ENCODE measurements around the gene PIEZO2.

The PIEZO2 gene

DNA sequence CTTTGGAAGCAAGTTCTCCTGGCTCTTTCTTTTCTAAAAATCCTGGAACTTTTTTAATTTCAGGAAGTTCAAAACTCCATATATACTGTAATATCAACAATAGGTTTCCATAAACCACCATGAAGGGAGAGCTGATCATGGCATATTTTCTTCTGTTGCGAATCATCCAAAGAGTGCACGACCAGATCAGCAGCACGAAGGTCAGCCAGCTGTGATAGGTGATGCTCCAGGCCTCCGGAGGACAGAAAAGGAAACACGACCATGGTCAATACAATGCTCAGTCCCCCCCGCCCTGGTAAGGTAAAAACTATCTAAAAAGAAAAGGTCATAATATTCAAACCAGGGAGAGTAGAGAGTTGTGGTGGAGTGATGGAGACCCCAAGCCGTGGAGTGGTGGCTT is 354.6 kb downstream of the PIEZO2 start:
- TF ChIP-seq Cebpa-rat (IDR thresholded peaks at IDR 0.05), result no peak
- Histone ChIP-seq H3K36me3 (no peaks in the 10 kb centered on the region), H3K9me3 (no peaks in the 10 kb centered on the region), H3K27me3 (no peaks in the 10 kb centered on the region), H3K4me1 (no peaks in the 10 kb centered on the region), H4K20me1 (no peaks in the 10 kb centered on the region), H3K27ac (no peak overlapping the region), H3K4me2 (no peak overlapping the region), H3K4me3 (no peak overlapping the region), H3K9ac (no peak overlapping the region)

DNA sequence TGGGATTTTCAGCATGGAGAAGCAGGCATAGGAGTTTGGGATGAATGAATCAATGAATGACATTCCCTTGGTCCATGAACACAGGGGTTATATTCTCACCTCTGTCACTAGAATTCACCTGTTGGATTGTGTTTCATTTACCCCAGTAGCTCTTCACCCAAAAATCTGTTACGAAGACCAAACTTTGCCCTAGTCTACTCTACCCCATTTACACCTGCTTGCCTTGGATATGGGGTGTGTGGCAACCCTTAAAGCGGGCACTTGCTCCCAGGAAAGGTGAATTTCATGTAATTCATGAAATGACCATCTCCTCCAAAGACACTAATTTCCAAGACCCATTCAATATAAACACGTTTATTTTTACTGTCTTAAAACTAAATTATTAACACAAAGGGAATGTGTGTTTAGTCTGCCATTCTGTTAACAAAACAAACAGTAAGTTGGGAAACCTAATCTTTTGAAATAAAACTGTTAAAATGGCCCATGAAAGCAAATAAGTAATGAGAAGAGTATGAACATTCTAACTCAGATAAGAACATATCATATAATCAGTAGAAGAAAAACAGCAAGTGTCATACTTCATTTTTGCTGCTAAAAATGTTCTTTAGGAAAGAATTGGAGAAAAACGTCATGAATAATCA is 355.5 kb downstream of the PIEZO2 start:
- Histone ChIP-seq H3K4me3 (no peak overlapping the region), H3K27me3 (no peaks in the 10 kb centered on the region), H3K9me3 (no peaks in the 10 kb centered on the region), H3K27ac (no peak overlapping the region), H3K36me3 (no peaks in the 10 kb centered on the region), H4K20me1 (no peaks in the 10 kb centered on the region), H3K9ac (no peak overlapping the region), H3K4me2 (no peak overlapping the region), H3K4me1 (no peaks in the 10 kb centered on the region)
- no peak for TF ChIP-seq Cebpa-rat (IDR thresholded peaks at IDR 0.05)

DNA sequence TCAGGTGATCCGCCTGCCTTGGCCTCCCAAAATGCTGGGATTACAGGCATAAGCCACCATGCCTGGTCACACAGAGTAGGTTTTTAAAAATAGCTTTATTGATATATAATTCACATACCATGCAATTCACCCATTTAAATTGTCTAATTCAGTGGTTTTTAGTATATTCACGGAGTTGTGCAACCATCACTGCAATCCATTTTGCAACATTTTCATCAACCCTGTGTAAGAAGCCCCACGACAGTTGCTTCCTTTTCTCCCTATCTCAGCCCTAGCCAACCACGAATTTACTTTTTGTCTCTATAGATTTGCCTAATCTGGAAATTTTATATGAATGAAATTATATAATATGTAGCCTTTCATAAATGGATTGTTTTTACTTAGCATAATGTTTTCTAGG is 357.2 kb downstream of the PIEZO2 start:
- Histone ChIP-seq H4K20me1 (no peaks in the 10 kb centered on the region), H3K4me3 (no peak overlapping the region), H3K36me3 (no peaks in the 10 kb centered on the region), H3K27ac (no peak overlapping the region), H3K4me2 (no peak overlapping the region), H3K27me3 (no peaks in the 10 kb centered on the region), H3K9ac (no peak overlapping the region), H3K9me3 (no peaks in the 10 kb centered on the region), H3K4me1 (peaks cover 8% of the 10 kb centered on the region; the same call in 1 of the 2 replicates)
- TF ChIP-seq Cebpa-rat (IDR thresholded peaks at IDR 0.05), result no peak

DNA sequence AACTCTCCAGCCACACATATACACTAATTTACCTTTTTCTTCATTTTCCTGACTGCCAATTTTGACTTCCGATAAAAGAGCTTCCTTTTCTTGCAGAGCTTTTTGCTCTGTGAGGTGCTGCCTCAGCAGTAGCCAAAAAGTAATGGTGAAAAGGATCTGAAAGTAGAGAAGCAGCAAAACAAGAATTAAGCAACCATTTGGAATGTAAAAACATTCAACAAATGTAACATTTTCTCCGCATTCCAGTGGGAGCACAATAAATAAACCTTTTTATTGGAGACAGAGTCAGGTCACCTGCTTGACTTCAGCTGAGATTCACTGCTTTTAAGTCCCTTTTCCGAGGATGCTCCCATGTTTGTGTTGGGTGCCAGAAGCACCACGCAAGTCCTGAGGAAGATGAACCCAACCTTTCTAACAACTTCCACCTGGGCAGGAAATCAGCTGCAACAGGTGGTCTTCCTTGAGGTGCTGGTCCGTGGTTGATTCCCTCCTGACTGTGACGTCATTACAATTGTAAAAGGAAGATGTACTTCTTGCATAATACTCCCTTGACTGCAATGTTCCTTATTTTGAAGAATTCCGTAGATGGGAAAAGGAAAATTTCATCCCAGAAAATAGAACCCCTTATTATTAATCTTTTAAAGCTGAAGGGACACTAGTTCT is 358.1 kb downstream of the PIEZO2 start:
- Histone ChIP-seq H3K9me3 (no peaks in the 10 kb centered on the region), H3K4me2 (no peak overlapping the region), H3K36me3 (no peaks in the 10 kb centered on the region), H3K9ac (no peak overlapping the region), H4K20me1 (no peaks in the 10 kb centered on the region), H3K4me3 (no peak overlapping the region), H3K27ac (no peak overlapping the region), H3K27me3 (no peaks in the 10 kb centered on the region), H3K4me1 (peaks cover 8% of the 10 kb centered on the region; the same call in 1 of the 2 replicates)
- no peak for TF ChIP-seq Cebpa-rat (IDR thresholded peaks at IDR 0.05)

DNA sequence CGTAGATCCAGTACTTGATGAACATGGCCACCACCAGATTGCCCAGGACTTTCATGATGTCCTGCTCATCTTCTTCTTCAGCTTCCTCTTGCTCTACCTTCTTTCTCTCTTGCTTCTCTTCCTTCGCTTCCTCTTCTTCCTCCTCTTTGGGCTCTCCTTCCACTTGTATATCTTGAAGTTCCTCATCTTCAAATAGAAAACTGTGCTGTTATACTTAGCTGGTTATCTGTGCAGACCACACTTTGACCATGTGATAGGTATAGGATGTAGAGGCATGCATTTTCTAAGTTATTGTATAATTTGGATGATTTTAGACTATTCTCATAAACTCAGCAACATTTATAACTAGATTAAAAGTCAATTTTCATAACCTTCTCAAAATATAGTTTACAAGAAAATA is 360.2 kb downstream of the PIEZO2 start:
- Histone ChIP-seq H3K4me2 (no peak overlapping the region), H3K27ac (no peak overlapping the region), H3K9ac (no peak overlapping the region), H3K27me3 (no peaks in the 10 kb centered on the region), H3K4me3 (no peak overlapping the region), H4K20me1 (no peaks in the 10 kb centered on the region), H3K4me1 (peaks cover 8% of the 10 kb centered on the region; the same call in 1 of the 2 replicates), H3K36me3 (no peaks in the 10 kb centered on the region), H3K9me3 (no peaks in the 10 kb centered on the region)
- no peak for TF ChIP-seq Cebpa-rat (IDR thresholded peaks at IDR 0.05)

DNA sequence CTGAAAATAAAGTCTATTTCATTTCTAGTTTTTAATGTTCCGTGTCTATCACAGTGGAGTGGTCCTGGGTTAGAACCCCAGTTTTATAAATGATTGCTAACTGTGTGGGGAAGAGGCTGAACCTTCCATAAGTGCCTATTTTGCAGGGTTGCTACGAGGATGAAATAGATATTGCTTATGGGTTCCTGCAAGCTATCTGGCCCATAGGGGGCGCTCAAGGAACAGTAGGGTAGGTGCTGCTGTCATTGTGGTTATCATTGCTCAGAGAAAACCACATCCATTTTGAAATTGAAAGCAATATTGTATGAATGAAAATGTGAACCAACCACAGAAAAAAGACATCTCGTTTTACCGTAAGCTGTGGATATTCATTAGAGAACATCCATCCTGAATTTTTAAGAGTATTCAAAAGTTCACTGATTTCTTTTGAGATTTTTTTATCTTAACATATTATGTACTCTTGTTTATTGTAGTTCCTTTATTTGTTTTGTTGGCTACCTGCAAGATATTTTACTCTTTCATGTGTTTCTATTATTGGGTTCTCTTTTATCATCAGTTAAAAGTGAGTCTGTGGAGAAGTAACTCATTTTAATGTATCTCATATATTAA is 362.0 kb downstream of the PIEZO2 start:
- Histone ChIP-seq H3K27me3 (no peaks in the 10 kb centered on the region), H3K36me3 (no peaks in the 10 kb centered on the region), H3K27ac (no peak overlapping the region), H3K4me1 (peaks cover 8% of the 10 kb centered on the region; the same call in 1 of the 2 replicates), H3K4me2 (no peak overlapping the region), H3K9ac (no peak overlapping the region), H4K20me1 (no peaks in the 10 kb centered on the region), H3K4me3 (no peak overlapping the region), H3K9me3 (no peaks in the 10 kb centered on the region)
- TF ChIP-seq Cebpa-rat (IDR thresholded peaks at IDR 0.05), result no peak

DNA sequence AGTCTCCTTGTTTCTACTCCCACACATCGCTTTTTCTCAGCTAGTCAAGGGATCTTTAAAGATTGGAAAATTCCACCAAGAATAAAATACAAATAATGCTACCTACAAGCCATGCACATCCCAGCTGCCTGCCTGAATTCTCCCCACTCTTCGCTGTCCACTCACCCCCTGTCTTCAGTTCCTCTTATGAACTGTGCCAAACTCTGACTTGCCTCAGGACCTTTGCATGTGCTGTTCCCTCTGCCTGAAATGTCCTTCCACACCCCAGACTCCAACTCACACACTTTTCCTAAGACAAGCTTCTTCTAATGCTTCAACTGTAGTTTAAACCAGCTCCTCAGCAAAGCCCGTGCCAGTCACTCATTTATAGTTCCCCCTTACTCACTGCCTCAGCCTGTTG is 363.6 kb downstream of the PIEZO2 start:
- H3K36me3 ChIP-seq, result no peaks in the 10 kb centered on the region
- H3K27me3 ChIP-seq, result no peaks in the 10 kb centered on the region
- TF ChIP-seq Cebpa-rat (IDR thresholded peaks at IDR 0.05), result no peak
- peaks cover 8% of the 10 kb centered on the region; the same call in 1 of the 2 replicates for H3K4me1 ChIP-seq
- no peak overlapping the region for H3K4me3 ChIP-seq
- no peaks in the 10 kb centered on the region for H3K9me3 ChIP-seq
- no peaks in the 10 kb centered on the region for H4K20me1 ChIP-seq
- no peak overlapping the region for H3K9ac ChIP-seq
- H3K4me2 ChIP-seq, result no peak overlapping the region
- no peak overlapping the region for H3K27ac ChIP-seq

DNA sequence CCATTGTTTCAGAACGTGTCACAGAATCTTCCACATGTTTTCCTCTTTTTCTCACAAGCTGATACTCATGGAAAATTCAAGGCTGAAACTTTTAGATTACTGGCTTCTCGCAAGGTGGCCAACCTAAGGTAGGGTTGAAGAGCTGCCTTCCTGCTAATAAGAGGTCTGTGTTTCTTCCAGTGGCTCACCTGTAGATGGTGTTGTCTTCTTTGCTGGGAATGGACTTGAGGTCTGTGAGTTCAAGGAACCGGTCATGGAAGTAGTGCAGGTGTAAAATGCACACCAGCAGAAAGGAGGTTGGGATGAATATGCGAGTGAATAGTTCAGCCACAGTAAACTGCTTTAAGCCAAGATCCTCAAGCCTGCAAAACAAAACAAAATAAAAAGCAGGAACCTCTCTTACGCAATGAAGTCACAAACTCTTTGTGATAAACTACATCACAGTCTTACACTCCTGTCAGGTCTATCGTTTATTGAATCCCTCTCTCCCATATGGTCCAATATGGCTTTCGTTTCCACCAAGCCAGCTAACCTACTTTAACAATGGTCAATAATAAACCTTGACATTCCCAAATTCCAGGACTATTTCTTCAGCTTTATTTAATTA is 364.7 kb downstream of the PIEZO2 start:
- Histone ChIP-seq H3K36me3 (no peaks in the 10 kb centered on the region), H3K9me3 (no peaks in the 10 kb centered on the region), H3K4me3 (no peak overlapping the region), H3K4me1 (peaks cover 8% of the 10 kb centered on the region; the same call in 1 of the 2 replicates), H3K9ac (no peak overlapping the region), H3K27ac (no peak overlapping the region), H4K20me1 (no peaks in the 10 kb centered on the region), H3K27me3 (no peaks in the 10 kb centered on the region), H3K4me2 (no peak overlapping the region)
- no peak for TF ChIP-seq Cebpa-rat (IDR thresholded peaks at IDR 0.05)

DNA sequence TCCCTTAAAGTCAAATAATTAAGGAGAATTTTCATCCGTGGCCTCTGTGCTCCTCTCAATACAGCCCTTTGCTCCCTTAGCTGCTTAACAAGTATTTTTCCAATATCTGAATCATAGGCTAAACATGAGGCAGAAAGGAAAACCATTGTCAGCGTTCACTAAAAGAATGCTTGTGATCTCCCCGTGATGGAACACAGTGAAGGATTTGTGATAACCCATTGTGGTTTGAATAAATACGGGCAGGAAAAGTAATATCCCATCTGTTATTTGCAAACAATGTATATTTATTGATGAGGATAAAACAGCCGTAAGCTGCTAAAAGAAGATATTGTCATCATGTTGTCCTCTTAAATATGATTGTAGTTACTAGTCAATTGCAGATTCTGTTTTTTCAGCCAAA is 365.4 kb downstream of the PIEZO2 start:
- TF ChIP-seq Cebpa-rat (IDR thresholded peaks at IDR 0.05), result no peak
- Histone ChIP-seq H3K4me1 (peaks cover 8% of the 10 kb centered on the region; the same call in 1 of the 2 replicates), H3K27me3 (no peaks in the 10 kb centered on the region), H3K9ac (no peak overlapping the region), H4K20me1 (no peaks in the 10 kb centered on the region), H3K4me3 (no peak overlapping the region), H3K9me3 (no peaks in the 10 kb centered on the region), H3K36me3 (no peaks in the 10 kb centered on the region), H3K27ac (no peak overlapping the region), H3K4me2 (no peak overlapping the region)

DNA sequence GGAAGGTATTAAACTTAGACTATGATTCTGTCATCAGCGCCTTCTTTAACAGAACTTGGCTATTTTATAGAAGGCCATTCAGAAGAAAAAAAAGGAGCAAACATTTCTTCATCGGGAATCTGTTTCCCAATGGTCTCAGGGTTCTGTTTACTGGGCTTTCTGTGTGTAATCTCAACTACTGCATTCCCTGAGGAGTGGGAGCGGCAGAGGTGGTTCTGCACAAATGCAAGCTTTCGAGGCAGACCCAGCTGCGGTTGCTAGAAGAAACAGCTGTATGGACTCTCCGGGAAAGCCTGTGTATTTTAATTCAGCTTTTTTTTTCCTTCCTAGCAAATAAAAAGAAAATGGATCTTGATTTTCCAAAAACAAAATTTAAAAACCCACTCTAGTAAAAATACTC is 372.9 kb downstream of the PIEZO2 start:
- H3K4me3 ChIP-seq, result no peak overlapping the region
- no peaks in the 10 kb centered on the region for H3K36me3 ChIP-seq
- no peaks in the 10 kb centered on the region for H4K20me1 ChIP-seq
- no peak for TF ChIP-seq Cebpa-rat (IDR thresholded peaks at IDR 0.05)
- H3K27me3 ChIP-seq, result no peaks in the 10 kb centered on the region
- no peak overlapping the region for H3K27ac ChIP-seq
- no peaks in the 10 kb centered on the region for H3K4me1 ChIP-seq
- H3K4me2 ChIP-seq, result no peak overlapping the region
- H3K9ac ChIP-seq, result no peak overlapping the region
- no peaks in the 10 kb centered on the region for H3K9me3 ChIP-seq
